ENCODE data around the gene KRTDAP.

KRTDAP gene

DNA sequence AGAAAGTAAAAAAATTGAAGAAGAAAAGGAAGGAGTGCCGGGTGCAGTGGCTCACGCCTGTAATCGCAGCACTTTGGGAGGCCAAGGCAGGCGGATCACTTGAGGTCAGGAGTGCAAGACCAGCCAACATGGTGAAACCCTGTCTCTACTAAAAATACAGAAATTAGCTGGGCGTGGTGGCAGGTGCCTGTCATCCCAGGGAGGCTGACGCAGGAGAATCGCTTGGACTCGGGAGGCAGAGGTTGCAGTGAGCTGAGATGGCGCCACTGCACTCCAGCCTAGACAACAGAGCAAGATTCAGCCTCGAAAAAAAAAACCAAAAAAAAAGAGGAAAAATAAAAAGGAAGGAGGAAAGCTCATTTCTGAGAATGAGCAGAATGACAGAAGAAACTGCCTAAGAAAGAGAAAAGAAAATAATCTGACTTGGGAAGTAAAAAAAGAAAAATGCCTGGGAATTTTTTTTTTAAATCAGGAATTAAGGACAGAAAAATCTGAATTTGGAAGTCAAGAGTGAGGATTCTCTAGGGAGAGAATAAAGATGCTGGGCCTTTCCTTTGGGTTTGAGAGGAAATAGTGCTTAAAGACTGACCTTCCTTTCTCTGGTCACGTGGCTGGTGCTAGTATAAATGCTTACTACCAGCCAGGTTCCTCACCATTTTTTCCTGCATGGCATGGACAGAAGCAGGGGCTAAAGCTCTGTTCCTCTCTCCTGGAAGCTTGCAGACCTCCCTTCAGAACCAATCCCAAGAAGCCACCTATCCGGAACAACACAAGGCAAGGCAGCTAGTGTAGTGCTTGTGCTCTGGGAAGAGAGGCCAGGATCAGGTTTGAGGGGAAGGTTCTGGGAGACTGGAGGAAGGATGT, 42.4 kb downstream of the KRTDAP start, which contains the start of gene FFAR2:
TSS of gene FFAR2 (plus strand) at position 652 of the 864 bp plus-strand sequence. CDS start 1,458 bp downstream, outside the sequence.
- Histone ChIP-seq H3K4me3 (ENCODE audit: low read length) (no peak within 1 kb of the TSS), H3K36me3 (ENCODE audit: control insufficient read depth, insufficient read depth, low read length, severe bottlenecking) (no peaks in the 10 kb centered on the region), H3K27me3 (replicated peaks; ENCODE audit: control insufficient read depth, insufficient read depth, low read length) (peaks cover 43% of the 10 kb centered on the region), H3K9ac (ENCODE audit: low read length) (no peak within 1 kb of the TSS), H3K9me3 (ENCODE audit: control insufficient read depth, low read length) (no peaks in the 10 kb centered on the region), H3K4me1 (ENCODE audit: control insufficient read depth, insufficient read depth, low read length) (peaks cover 5% of the 10 kb centered on the region)
- no peak for DNase-seq (ENCODE audit: low read depth)

DNA sequence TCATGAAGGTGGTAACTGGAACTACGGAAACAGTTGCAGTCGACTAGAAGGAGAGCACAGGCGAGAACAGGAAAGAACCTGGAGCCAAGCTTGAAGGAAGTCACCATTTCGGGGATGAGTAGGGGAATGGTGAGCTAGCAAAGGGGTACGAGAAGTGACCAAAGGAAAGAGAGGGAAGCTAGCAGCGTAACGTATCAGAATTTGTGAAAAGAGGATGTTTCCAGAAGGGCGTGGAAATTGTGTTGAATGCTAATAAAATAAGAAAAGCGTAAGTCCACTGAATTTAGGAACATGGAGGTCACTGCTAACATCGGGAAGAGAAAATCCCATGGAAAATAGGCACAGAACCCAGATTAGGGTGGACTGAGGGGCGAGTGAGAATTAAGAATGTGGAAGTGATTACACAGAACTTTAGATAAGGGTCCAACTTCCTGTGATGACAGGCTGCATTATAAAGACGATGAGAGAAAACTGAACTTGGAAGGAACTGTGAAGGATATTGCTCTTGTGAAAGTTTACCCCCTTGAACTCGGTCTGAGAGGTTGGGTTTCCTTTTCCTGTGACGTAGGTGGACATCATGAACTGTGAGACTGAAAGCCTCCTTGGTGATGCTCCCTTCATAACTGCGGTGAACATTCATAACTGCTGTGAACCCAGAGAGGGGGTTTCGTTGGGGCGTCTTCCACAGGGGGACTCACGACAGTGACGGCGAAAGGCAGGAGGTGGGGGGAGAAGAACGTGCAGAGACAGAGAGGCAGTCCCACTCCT, 44.3 kb downstream of the KRTDAP start:
- H3K9me3 ChIP-seq (ENCODE audit: control insufficient read depth, low read length), result no peaks in the 10 kb centered on the region
- H3K4me1 ChIP-seq (ENCODE audit: control insufficient read depth, insufficient read depth, low read length), result peaks cover 11% of the 10 kb centered on the region
- no peak overlapping the region for H3K9ac ChIP-seq (ENCODE audit: low read length)
- no peaks in the 10 kb centered on the region for H3K36me3 ChIP-seq (ENCODE audit: control insufficient read depth, insufficient read depth, low read length, severe bottlenecking)
- no peak overlapping the region for H3K4me3 ChIP-seq (ENCODE audit: low read length)
- H3K27me3 ChIP-seq (replicated peaks; ENCODE audit: control insufficient read depth, insufficient read depth, low read length), result peaks cover 43% of the 10 kb centered on the region
- DNase-seq (ENCODE audit: low read depth), result no peak

DNA sequence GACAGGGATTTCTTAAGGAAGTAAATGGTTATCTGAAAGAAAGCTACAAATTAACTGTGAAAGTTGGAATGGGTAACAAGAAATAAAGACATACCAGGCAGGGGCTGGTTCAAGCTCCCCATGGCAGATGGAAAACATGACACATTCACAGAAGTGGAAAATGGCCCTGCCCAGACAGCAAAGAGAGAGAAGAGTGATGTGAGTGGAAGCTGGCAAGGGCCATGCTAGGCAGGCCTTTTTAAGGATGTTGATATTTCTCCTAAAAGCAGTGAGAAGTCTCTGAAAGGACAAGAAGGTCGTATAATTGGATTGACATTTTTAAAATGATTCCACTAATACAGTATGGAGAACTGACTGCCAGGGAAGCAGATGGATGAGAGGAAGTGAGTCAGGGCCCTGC, 45.5 kb downstream of the KRTDAP start:
- Histone ChIP-seq H3K27me3 (replicated peaks; ENCODE audit: control insufficient read depth, insufficient read depth, low read length) (peaks cover 35% of the 10 kb centered on the region), H3K4me1 (ENCODE audit: control insufficient read depth, insufficient read depth, low read length) (peaks cover 11% of the 10 kb centered on the region), H3K36me3 (ENCODE audit: control insufficient read depth, insufficient read depth, low read length, severe bottlenecking) (no peaks in the 10 kb centered on the region), H3K9ac (ENCODE audit: low read length) (no peak overlapping the region), H3K4me3 (ENCODE audit: low read length) (no peak overlapping the region), H3K9me3 (ENCODE audit: control insufficient read depth, low read length) (no peaks in the 10 kb centered on the region)
- DNase-seq (ENCODE audit: low read depth), result no peak

DNA sequence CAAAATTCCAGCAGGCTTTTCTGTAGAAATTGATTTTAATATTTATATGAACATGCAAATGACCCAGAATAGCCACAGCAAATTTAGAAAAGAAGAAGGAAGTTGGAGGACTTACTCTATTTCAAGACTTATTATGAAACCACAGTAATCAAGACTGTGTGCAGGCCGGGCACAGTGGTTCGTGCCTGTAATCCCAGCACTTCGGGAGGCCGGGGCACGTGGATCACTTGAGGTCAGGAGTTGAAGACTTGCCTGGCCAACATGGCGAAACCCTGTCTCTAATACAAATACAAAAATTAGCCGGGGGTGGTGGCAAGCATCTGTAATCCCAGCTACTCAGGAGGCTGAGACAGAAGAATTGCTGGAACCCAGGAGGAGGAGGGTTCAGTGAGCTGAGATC, 48.2 kb downstream of the KRTDAP start:
- Histone ChIP-seq H3K9me3 (ENCODE audit: control insufficient read depth, low read length) (no peaks in the 10 kb centered on the region), H3K4me3 (ENCODE audit: low read length) (no peak overlapping the region), H3K4me1 (ENCODE audit: control insufficient read depth, insufficient read depth, low read length) (peaks cover 10% of the 10 kb centered on the region), H3K27me3 (replicated peaks; ENCODE audit: control insufficient read depth, insufficient read depth, low read length) (peaks cover 34% of the 10 kb centered on the region), H3K9ac (ENCODE audit: low read length) (no peak overlapping the region), H3K36me3 (ENCODE audit: control insufficient read depth, insufficient read depth, low read length, severe bottlenecking) (no peaks in the 10 kb centered on the region)
- no peak for DNase-seq (ENCODE audit: low read depth)

DNA sequence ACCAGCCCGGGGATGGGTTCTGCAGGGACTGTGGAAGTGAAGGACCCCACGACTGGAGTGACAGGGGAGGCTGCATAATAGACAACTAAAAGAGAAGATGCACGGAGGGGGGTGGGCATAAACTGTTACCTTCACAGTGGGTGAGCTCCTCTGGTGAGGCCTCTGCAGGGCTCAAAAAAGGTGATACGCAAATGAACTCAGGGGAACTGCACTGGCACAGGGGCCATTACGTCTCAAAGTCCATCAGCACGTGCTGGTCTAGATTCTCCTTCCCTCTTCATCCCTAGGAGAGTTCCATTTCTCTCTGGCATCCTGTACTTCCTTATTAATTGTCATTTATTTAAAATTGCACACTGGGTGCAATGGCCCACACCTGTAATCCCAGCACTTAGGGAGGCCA, 50.3 kb downstream of the KRTDAP start:
- Histone ChIP-seq H3K4me1 (ENCODE audit: control insufficient read depth, insufficient read depth, low read length) (peaks cover 25% of the 10 kb centered on the region), H3K36me3 (ENCODE audit: control insufficient read depth, insufficient read depth, low read length, severe bottlenecking) (no peaks in the 10 kb centered on the region), H3K27me3 (replicated peaks; ENCODE audit: control insufficient read depth, insufficient read depth, low read length) (peaks cover 16% of the 10 kb centered on the region), H3K9me3 (ENCODE audit: control insufficient read depth, low read length) (no peaks in the 10 kb centered on the region), H3K4me3 (ENCODE audit: low read length) (no peak overlapping the region), H3K9ac (ENCODE audit: low read length) (no peak overlapping the region)
- DNase-seq (ENCODE audit: low read depth), result no peak

DNA sequence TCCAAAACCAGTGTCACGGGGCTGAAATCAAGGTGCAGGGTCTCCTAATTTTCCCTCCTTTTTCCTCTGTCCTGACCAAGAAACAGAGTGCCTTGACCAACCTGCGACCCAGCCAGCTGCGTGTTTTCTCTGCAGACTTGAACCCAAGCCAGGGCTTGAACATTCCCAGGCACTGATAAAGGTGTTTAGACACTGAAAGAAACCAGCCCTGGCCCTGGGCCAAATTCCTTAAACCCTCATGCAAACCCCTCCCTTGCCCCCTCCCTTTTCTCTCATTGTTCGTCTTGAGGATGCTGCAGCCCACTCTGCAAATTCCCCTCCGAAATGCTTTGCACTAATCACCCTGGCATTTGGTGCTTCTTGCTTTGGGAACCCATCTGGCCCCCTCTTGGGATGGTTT, 51.7 kb downstream of the KRTDAP start:
- H3K27me3 ChIP-seq (replicated peaks; ENCODE audit: control insufficient read depth, insufficient read depth, low read length), result peaks cover 18% of the 10 kb centered on the region
- peaks cover 32% of the 10 kb centered on the region for H3K4me1 ChIP-seq (ENCODE audit: control insufficient read depth, insufficient read depth, low read length)
- no peak overlapping the region for H3K4me3 ChIP-seq (ENCODE audit: low read length)
- no peak for DNase-seq (ENCODE audit: low read depth)
- H3K9me3 ChIP-seq (ENCODE audit: control insufficient read depth, low read length), result no peaks in the 10 kb centered on the region
- H3K9ac ChIP-seq (ENCODE audit: low read length), result no peak overlapping the region
- H3K36me3 ChIP-seq (ENCODE audit: control insufficient read depth, insufficient read depth, low read length, severe bottlenecking), result no peaks in the 10 kb centered on the region

DNA sequence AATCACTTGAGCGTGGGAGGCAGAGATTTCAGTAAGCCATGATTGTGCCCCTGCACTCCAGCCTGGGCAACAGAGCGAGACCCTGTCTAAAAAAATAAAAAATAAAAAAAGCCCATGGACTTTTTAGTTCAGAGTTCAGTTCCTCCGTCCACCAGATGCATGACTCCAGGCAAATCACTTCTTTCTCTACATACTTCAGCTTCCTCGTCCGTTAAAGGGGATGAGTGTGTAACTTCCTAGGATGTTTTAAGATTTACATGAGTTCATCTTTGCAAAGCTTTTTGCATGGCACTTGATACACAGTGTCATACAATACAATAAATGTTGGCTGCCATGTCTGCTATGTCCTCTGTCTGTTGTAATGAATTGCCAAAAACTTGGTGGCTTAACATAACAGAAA, 52.2 kb downstream of the KRTDAP start:
- H3K9ac ChIP-seq (ENCODE audit: low read length), result no peak overlapping the region
- H3K4me1 ChIP-seq (ENCODE audit: control insufficient read depth, insufficient read depth, low read length), result peaks cover 32% of the 10 kb centered on the region
- no peak for DNase-seq (ENCODE audit: low read depth)
- H3K4me3 ChIP-seq (ENCODE audit: low read length), result no peak overlapping the region
- peaks cover 20% of the 10 kb centered on the region for H3K27me3 ChIP-seq (replicated peaks; ENCODE audit: control insufficient read depth, insufficient read depth, low read length)
- no peaks in the 10 kb centered on the region for H3K36me3 ChIP-seq (ENCODE audit: control insufficient read depth, insufficient read depth, low read length, severe bottlenecking)
- H3K9me3 ChIP-seq (ENCODE audit: control insufficient read depth, low read length), result no peaks in the 10 kb centered on the region

DNA sequence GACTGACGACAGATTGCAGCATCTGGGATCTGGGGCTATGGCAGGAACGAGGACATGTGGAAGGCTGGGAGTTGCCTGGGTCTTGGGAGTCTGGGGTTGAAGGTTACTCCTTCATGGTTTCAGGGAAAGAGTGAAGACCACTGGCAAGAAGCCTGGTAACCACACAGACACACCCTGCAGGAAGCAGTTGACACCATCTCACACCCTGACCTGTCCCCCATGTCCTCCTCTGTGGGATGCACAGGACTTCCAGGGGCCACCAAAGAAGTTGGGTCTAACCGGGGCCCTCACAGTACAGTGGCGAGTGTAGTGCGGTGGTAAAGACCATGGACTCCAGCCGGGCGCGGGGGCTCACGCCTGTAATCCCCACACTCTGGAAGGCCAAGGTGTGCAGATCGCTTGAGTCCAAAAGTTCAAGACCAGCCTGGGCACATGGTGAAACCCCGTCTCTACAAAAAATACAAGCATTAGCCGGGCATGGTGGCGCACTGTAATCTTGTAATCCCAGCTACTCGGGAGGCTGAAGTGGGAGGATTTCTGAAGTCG, 52.8 kb downstream of the KRTDAP start:
- peak overlapping the region; percentile 53 for H3K4me3 ChIP-seq (ENCODE audit: low read length)
- H3K4me1 ChIP-seq (ENCODE audit: control insufficient read depth, insufficient read depth, low read length), result peaks cover 32% of the 10 kb centered on the region
- peak overlapping the region; percentile 50 for H3K9ac ChIP-seq (ENCODE audit: low read length)
- no peaks in the 10 kb centered on the region for H3K36me3 ChIP-seq (ENCODE audit: control insufficient read depth, insufficient read depth, low read length, severe bottlenecking)
- no peaks in the 10 kb centered on the region for H3K9me3 ChIP-seq (ENCODE audit: control insufficient read depth, low read length)
- peaks cover 20% of the 10 kb centered on the region for H3K27me3 ChIP-seq (replicated peaks; ENCODE audit: control insufficient read depth, insufficient read depth, low read length)
- no peak for DNase-seq (ENCODE audit: low read depth)

All from adipocyte (in vitro differentiated cells).